Body of pancreas (tissue), 4 donors: ENCODE results near the gene C6orf62.

Experiments used
- POLR2A ChIP-seq, 3 donors: fragments of 450-650 bp; IDR thresholded peaks; one replicate each; pipeline ENCODE4 v1.6.1; 2016; ENCODE audit warnings: antibody characterized with exemption in 3 of 3, mild to moderate bottlenecking in 2 of 3
- TF ChIP-seq, protein P1 (sequence below), 7 experiments: fragments of 450-650 bp in 4 of 7; fragments of 200-600 bp in 3 of 7; sonication (generic) in 3 of 7; IDR thresholded peaks; one replicate each; pipeline ENCODE4 v1.5.1; 2016 to 2019; ENCODE audit warnings: antibody characterized with exemption in 7 of 7

- TF ChIP-seq, protein P1, sequence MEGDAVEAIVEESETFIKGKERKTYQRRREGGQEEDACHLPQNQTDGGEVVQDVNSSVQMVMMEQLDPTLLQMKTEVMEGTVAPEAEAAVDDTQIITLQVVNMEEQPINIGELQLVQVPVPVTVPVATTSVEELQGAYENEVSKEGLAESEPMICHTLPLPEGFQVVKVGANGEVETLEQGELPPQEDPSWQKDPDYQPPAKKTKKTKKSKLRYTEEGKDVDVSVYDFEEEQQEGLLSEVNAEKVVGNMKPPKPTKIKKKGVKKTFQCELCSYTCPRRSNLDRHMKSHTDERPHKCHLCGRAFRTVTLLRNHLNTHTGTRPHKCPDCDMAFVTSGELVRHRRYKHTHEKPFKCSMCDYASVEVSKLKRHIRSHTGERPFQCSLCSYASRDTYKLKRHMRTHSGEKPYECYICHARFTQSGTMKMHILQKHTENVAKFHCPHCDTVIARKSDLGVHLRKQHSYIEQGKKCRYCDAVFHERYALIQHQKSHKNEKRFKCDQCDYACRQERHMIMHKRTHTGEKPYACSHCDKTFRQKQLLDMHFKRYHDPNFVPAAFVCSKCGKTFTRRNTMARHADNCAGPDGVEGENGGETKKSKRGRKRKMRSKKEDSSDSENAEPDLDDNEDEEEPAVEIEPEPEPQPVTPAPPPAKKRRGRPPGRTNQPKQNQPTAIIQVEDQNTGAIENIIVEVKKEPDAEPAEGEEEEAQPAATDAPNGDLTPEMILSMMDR (IDR thresholded peaks at IDR 0.05): no peak
- no peak for TF ChIP-seq POLR2A (IDR thresholded peaks at IDR 0.05)
These were observed 16.2 kb downstream of the C6orf62 start for GRCh38 chr6:24702720-24703282.
